Lower leg skin (tissue), 4 donors: Measurements from ENCODE around the gene C2orf92. TPM values are rescaled to one million over a fixed set of nuclear protein-coding genes. Genes with fewer than 3 reads are reported as not detected.
"Not testable (repeated sequence)": the region's sequence is repeated elsewhere in the genome, so short reads cannot be mapped to it uniquely, and the experiment has no call there.

Experiments
- DNase-seq, 2 donors: peaks; one replicate each; pipeline ENCODE4 v3.0.0-alpha.2; 2019; ENCODE audit warnings: low spot score in 2 of 2
- H3K4me3 ChIP-seq: fragments of 200-600 bp; sonication (generic); 2 replicates; pipeline ENCODE4 v1.5.1; 2017; ENCODE audit warnings: mild to moderate bottlenecking, low read depth; ENCODE audit not compliant: poor library complexity, severe bottlenecking
- POLR2A ChIP-seq, 2 donors: fragments of 450-650 bp; IDR thresholded peaks; one replicate each; pipeline ENCODE4 v1.6.1; 2016 to 2017; ENCODE audit warnings: antibody characterized with exemption in 2 of 2, mild to moderate bottlenecking in 1 of 2, moderate library complexity in 1 of 2
- WGBS, 2 donors: methylation state at CpG; one replicate each; pipeline ENCODE4 v1.1.5; 2018; 5-methylcytosine and 5-hydroxymethylcytosine counted together
- intact Hi-C: fragments of 100-400 bp; cut with DNase I; formaldehyde crosslinking; loops from one replicate; pipeline ENCODE4 v1.15.0; 2023; ENCODE audit warnings: low total_unique reads
- total RNA-seq, 4 donors: library from RNA; depleted of rRNA; stranded (reverse); fragments of >200 nt; gene quantifications; one replicate each; pipeline ENCODE4 v1.1.0, GENCODE V29; 2016
- TF ChIP-seq, protein P1 (sequence below), 3 donors: fragments of 450-650 bp; IDR thresholded peaks; one replicate each; pipeline ENCODE4 v1.5.1; 2016; ENCODE audit warnings: antibody characterized with exemption in 3 of 3, mild to moderate bottlenecking in 3 of 3, moderate library complexity in 2 of 3

Gene C2orf92
- total RNA-seq, 4 donors from 2014 or later = 5.0 to 20.2 (median 13.4) TPM

- WGBS, 2 donors = 67 to 81% methylated on average over 11 of the region's 11 CpGs
- TF ChIP-seq, protein P1, sequence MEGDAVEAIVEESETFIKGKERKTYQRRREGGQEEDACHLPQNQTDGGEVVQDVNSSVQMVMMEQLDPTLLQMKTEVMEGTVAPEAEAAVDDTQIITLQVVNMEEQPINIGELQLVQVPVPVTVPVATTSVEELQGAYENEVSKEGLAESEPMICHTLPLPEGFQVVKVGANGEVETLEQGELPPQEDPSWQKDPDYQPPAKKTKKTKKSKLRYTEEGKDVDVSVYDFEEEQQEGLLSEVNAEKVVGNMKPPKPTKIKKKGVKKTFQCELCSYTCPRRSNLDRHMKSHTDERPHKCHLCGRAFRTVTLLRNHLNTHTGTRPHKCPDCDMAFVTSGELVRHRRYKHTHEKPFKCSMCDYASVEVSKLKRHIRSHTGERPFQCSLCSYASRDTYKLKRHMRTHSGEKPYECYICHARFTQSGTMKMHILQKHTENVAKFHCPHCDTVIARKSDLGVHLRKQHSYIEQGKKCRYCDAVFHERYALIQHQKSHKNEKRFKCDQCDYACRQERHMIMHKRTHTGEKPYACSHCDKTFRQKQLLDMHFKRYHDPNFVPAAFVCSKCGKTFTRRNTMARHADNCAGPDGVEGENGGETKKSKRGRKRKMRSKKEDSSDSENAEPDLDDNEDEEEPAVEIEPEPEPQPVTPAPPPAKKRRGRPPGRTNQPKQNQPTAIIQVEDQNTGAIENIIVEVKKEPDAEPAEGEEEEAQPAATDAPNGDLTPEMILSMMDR (IDR thresholded peaks at IDR 0.05) = no peak
- no peak for TF ChIP-seq POLR2A (IDR thresholded peaks at IDR 0.05)
- DNase-seq = peak in 1 of 2 donors; percentile 52
Observed at GRCh38 chr2:97706708-97707345, 37.3 kb downstream of the C2orf92 start.

DNA sequence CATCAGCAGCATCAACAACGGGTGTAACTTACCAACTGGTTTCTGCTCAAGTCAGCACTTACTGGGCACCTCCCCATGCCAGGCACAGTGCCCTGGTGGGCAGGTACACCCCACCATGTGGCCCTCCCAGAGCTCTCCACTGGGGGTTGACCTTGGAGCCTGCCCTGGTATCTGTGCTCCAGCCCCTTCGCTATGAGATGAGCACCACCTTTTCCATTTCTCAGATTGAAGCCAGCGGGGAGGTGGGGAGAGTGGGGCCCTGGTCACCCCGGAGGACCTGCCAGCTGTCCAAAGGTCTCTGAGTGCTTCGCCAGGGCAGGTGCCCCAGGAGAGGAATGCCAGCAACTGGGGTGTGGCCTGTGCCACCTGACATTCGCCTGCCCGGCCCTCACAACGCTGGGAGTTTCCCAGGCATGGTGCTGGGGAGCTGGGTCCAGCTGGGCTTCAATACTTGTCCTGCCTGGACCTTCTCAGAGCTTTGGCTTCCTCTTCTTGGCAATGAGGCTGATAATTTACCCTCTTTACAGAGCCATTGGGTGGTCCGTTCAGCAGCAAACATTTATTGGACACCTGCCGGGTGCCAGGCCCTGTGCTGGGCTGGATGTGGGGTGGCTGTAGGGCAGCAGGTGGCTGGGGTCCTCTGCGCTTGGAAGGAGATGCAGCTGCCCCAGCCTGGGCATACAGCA lies 38.0 kb downstream of the C2orf92 start:
- 76 to 83% methylated on average over 8 to 11 of the region's 11 CpGs for WGBS, 2 donors
- peak in 1 of 2 donors; percentile 71 for DNase-seq
- intact Hi-C loops = loop anchor here (10.0 kb wide), 1 partner anchor 677 kb away; no protein-coding TSS in a partner anchor
- no peak overlapping the region for H3K4me3 ChIP-seq
- TF ChIP-seq, protein P1 (IDR thresholded peaks at IDR 0.05) = no peak
- no peak for TF ChIP-seq POLR2A (IDR thresholded peaks at IDR 0.05)

More at GRCh38 chr2:97706708-97707345, 37.3 kb downstream of the C2orf92 start:
- intact Hi-C loops = loop anchor here (10.0 kb wide), 1 partner anchor 678 kb away; no protein-coding TSS in a partner anchor
- no peak overlapping the region for H3K4me3 ChIP-seq

- WGBS, 2 donors = 86 to 88% methylated on average over 4 of the region's 4 CpGs
- peak in 1 of 2 donors; percentile 68 for DNase-seq
- intact Hi-C loops = loop anchor here (10.0 kb wide), 1 partner anchor 677 kb away; no protein-coding TSS in a partner anchor
- no peak for TF ChIP-seq POLR2A (IDR thresholded peaks at IDR 0.05)
- TF ChIP-seq, protein P1 (IDR thresholded peaks at IDR 0.05) = no peak
- no peak overlapping the region for H3K4me3 ChIP-seq
Observed at GRCh38 chr2:97708048-97708380, 38.5 kb downstream of the C2orf92 start.

DNA sequence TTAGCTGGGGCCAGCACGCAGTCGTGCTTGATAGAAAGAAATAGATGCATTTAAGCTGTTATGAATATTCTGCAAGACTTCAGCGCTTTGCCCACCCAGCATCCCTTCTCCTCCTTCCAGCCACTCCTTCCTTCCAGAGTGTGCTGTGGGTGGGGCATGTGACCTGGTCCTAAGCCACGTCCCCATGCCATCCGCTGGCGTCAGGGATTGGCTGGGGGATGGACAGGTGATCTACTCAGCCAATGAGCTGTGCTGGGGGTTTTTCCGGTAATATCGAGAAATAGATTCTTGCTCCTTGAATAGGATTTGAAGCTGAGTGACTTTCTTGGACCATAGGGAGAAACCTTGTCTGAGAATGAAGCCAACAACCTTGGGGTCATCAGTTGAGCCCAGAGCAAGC lies 39.1 kb downstream of the C2orf92 start:
- DNase-seq = peak in 1 of 2 donors; percentile 42
- intact Hi-C loops = loop anchor here (10.0 kb wide), 1 partner anchor 676 kb away; no protein-coding TSS in a partner anchor
- no peak overlapping the region for H3K4me3 ChIP-seq
- 88 to 90% methylated on average over 8 of the region's 8 CpGs for WGBS, 2 donors
- TF ChIP-seq, protein P1 (IDR thresholded peaks at IDR 0.05) = no peak

GRCh38 chr2:97711394-97711711 lies 41.8 kb downstream of the C2orf92 start:
- no peak for DNase-seq
- no peak for TF ChIP-seq POLR2A (IDR thresholded peaks at IDR 0.05)
- TF ChIP-seq, protein P1 (IDR thresholded peaks at IDR 0.05) = no peak
- no peak overlapping the region for H3K4me3 ChIP-seq
- intact Hi-C loops = no loop called here
- 81% methylated on average over 6 of the region's 6 CpGs for WGBS, 2 donors

DNA sequence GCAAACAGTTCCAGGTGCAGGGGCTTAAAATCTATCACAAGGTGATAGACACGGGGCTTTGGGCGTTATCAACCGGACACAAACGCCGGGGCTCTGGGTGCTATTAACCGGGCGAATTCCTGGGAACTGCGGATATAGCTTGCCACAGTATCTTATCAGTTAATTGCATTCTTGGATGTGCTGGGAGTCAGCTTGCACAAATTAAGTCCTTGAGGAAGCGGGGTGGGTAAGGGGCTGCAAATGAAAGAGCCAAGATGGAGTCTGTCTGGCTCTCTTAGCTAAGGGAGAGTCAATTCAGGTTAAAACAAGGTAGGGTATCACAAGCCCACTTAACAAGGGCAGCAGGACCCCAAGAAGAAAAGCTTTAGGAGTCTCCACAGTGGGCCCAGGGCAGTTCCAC lies 42.7 kb downstream of the C2orf92 start:
- 83 to 85% methylated on average over 9 of the region's 9 CpGs for WGBS, 2 donors
- intact Hi-C loops, H3K4me3 ChIP-seq: not testable (repeated sequence)
- peak in 1 of 2 donors; percentile 37 for DNase-seq
